HepG2 (cell line): ENCODE measurements around the gene CALN1.

ENCODE experiments used
- HDAC2 ChIP-seq: sonication (generic); formaldehyde crosslinking; IDR thresholded peaks from 2 replicates; pipeline ENCODE4 v1.4.0; 2020; ENCODE audit warnings: missing genetic modification reagents
- ZNF263 ChIP-seq: sonication (generic); formaldehyde crosslinking; IDR thresholded peaks from 2 replicates; pipeline ENCODE4 v1.4.0; 2020; ENCODE audit warnings: missing genetic modification reagents

GRCh38 chr7:72278550-72278949 is 133.6 kb downstream of the CALN1 start:
- TF ChIP-seq HDAC2 (CRISPR knock-in tag) (no peak), ZNF263 (CRISPR knock-in tag) (no peak)
